ENCODE results near the gene KDM2B.

DNA sequence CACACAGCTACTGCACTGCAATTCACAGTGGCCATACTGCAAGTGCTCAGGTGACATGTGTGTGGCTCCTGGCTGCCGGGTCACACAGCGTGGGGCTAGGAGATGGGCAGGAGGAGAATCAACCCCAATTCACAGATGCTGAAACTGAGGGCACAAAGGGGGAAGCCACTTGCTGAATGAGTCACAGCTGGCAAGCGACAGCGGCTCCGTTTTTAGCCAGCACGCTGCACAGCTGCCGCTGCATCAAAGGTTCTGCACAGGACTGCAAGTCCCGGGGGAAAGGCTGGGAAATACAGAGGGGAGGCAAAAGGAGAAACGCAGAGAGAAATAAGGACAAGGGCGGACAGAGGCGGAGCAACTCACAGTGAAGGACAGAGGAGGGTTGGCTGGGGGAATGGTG lies 57.9 kb downstream of the KDM2B start:
- TF ChIP-seq, protein P1, sequence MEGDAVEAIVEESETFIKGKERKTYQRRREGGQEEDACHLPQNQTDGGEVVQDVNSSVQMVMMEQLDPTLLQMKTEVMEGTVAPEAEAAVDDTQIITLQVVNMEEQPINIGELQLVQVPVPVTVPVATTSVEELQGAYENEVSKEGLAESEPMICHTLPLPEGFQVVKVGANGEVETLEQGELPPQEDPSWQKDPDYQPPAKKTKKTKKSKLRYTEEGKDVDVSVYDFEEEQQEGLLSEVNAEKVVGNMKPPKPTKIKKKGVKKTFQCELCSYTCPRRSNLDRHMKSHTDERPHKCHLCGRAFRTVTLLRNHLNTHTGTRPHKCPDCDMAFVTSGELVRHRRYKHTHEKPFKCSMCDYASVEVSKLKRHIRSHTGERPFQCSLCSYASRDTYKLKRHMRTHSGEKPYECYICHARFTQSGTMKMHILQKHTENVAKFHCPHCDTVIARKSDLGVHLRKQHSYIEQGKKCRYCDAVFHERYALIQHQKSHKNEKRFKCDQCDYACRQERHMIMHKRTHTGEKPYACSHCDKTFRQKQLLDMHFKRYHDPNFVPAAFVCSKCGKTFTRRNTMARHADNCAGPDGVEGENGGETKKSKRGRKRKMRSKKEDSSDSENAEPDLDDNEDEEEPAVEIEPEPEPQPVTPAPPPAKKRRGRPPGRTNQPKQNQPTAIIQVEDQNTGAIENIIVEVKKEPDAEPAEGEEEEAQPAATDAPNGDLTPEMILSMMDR (IDR thresholded peaks at IDR 0.05; ENCODE audit: low read depth, low read length, poor library complexity, severe bottlenecking) = no peak
- no peak for TF ChIP-seq EZH2phosphoT487 (IDR thresholded peaks at IDR 0.05; ENCODE audit: borderline replicate concordance, low read length)

Data from DOHH2 (cell line).